OCI-LY3 (cell line): Measurements from ENCODE around the gene KAT6B.

Source experiments
- H2AFZ ChIP-seq: fragments of 200-600, 300-600 bp; shearing (Covaris generic); 2 replicates; pipeline ENCODE4 v1.6.0; 2014; ENCODE audit warnings: antibody characterized with exemption, low read depth, low read length
- H3K27ac ChIP-seq: fragments of 200-600, 300-600 bp; sonication (generic); 2 replicates; pipeline ENCODE4 v1.5.1; 2014; ENCODE audit warnings: mild to moderate bottlenecking, low read length, moderate library complexity, mixed read lengths
- H3K27me3 ChIP-seq: fragments of 200-600, 300-600 bp; sonication (generic); 2 replicates; pipeline ENCODE4 v1.6.1; 2014; ENCODE audit warnings: low read depth, low read length, mixed read lengths
- H3K36me3 ChIP-seq: fragments of 200-600, 300-600 bp; sonication (generic); replicated peaks from 2 replicates; pipeline ENCODE3; 2014; ENCODE audit warnings: low read depth, low read length, mixed read lengths
- H3K4me1 ChIP-seq: fragments of 300-600, 200-600 bp; sonication (generic); 2 replicates; pipeline ENCODE4 v1.6.1; 2014; ENCODE audit warnings: low read length, mixed read lengths
- H3K4me2 ChIP-seq: fragments of 200-600, 300-600 bp; sonication (generic); 2 replicates; pipeline ENCODE4 v1.6.1; 2014; ENCODE audit warnings: low read length, mixed read lengths
- H3K4me3 ChIP-seq: fragments of 300-600, 200-600 bp; sonication (generic); 2 replicates; pipeline ENCODE4 v1.5.1; 2014; ENCODE audit warnings: antibody characterized with exemption, mild to moderate bottlenecking, low read length, moderate library complexity
- H3K79me2 ChIP-seq: fragments of 300-600, 200-600 bp; shearing (Covaris generic); 2 replicates; pipeline ENCODE4 v1.6.1; 2014; ENCODE audit warnings: mild to moderate bottlenecking, low read length, mixed read lengths
- H3K9ac ChIP-seq: fragments of 300-600, 200-600 bp; shearing (Covaris generic); 2 replicates; pipeline ENCODE4 v1.6.0; 2014; ENCODE audit warnings: mild to moderate bottlenecking, low read length, moderate library complexity
- H3K9me3 ChIP-seq: fragments of 200-600, 300-600 bp; shearing (Covaris generic); 2 replicates; pipeline ENCODE4 v1.6.1; 2014; ENCODE audit warnings: low read length, mixed read lengths; ENCODE audit not compliant: insufficient read depth
- H4K20me1 ChIP-seq: fragments of 200-600, 300-600 bp; sonication (generic); 2 replicates; pipeline ENCODE4 v1.6.1; 2016; ENCODE audit warnings: low read length, mixed read lengths; ENCODE audit not compliant: insufficient read depth
- EZH2phosphoT487 ChIP-seq: fragments of 200-600 bp; shearing (Covaris generic); IDR thresholded peaks from 2 replicates; pipeline ENCODE4 v1.6.1; 2018; ENCODE audit warnings: antibody characterized with exemption, mixed run types, low read depth
- TF ChIP-seq, protein P1 (sequence below): fragments of 200-600, 300-600 bp; sonication (generic); IDR thresholded peaks from 2 replicates; pipeline ENCODE4 v1.5.1; 2014; ENCODE audit warnings: antibody characterized with exemption, low read length, low read depth

KAT6B gene

DNA sequence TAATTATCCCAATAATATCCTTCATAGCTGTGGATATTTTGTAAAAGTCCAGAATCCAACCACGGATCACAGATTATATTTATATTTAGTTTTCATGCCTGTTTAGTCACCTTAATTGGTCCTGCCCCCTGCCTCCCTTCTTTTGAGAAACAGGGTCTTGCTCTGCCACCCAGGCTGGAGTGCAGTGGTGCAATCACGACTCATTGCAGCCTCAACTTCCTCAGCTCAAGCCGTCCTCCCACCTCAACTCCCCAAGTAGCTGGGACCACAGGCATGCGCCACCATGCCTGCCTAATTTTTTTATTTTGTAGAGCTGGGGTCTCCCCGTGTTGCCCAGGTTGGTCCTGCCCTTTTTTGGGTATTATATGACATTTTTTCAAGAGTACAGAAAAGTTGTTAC is 129.4 kb downstream of the KAT6B start:
- no peaks in the 10 kb centered on the region for H3K9me3 ChIP-seq
- no peak overlapping the region for H3K4me3 ChIP-seq
- no peak for TF ChIP-seq EZH2phosphoT487
- TF ChIP-seq, protein P1, sequence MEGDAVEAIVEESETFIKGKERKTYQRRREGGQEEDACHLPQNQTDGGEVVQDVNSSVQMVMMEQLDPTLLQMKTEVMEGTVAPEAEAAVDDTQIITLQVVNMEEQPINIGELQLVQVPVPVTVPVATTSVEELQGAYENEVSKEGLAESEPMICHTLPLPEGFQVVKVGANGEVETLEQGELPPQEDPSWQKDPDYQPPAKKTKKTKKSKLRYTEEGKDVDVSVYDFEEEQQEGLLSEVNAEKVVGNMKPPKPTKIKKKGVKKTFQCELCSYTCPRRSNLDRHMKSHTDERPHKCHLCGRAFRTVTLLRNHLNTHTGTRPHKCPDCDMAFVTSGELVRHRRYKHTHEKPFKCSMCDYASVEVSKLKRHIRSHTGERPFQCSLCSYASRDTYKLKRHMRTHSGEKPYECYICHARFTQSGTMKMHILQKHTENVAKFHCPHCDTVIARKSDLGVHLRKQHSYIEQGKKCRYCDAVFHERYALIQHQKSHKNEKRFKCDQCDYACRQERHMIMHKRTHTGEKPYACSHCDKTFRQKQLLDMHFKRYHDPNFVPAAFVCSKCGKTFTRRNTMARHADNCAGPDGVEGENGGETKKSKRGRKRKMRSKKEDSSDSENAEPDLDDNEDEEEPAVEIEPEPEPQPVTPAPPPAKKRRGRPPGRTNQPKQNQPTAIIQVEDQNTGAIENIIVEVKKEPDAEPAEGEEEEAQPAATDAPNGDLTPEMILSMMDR = no peak
- no peaks in the 10 kb centered on the region for H3K27me3 ChIP-seq
- no peaks in the 10 kb centered on the region for H3K79me2 ChIP-seq
- H3K27ac ChIP-seq = no peak overlapping the region
- H3K4me1 ChIP-seq = no peaks in the 10 kb centered on the region
- H2AFZ ChIP-seq = no peak overlapping the region
- no peaks in the 10 kb centered on the region for H3K36me3 ChIP-seq
- H3K4me2 ChIP-seq = no peak overlapping the region
- no peak overlapping the region for H3K9ac ChIP-seq
- H4K20me1 ChIP-seq = no peaks in the 10 kb centered on the region

DNA sequence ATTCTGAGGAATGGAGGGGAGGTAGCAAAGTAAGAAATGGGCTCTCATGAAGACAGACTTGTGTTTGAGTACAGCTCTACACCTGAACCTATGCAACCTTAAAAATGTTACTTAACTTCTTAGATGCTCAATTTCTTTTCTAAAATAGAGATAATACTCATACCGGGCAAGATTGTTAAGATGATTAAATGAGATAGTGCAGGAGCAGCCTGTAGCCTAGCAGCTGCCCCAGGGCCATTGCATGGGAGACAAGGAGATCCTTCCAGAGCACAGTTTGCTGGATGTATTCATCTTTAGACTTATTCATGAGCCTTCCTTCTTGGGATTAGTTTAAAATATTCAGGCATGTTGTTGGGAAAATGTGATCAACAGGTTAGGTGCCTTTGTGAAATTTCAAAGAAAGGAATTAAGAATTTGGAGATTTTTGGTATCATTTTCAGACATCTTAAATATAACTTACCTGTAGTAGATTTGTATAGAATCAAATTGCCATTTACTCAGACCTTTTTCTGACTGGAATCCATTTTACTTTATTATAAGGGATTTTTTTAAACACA is 130.2 kb downstream of the KAT6B start:
- Histone ChIP-seq H4K20me1 (no peaks in the 10 kb centered on the region), H3K9me3 (no peaks in the 10 kb centered on the region), H3K4me3 (no peak overlapping the region), H3K27me3 (no peaks in the 10 kb centered on the region), H2AFZ (no peak overlapping the region), H3K4me2 (no peak overlapping the region), H3K4me1 (no peaks in the 10 kb centered on the region), H3K79me2 (no peaks in the 10 kb centered on the region), H3K27ac (no peak overlapping the region), H3K9ac (no peak overlapping the region), H3K36me3 (no peaks in the 10 kb centered on the region)
- TF ChIP-seq, protein P1 = no peak
- TF ChIP-seq EZH2phosphoT487 = no peak

DNA sequence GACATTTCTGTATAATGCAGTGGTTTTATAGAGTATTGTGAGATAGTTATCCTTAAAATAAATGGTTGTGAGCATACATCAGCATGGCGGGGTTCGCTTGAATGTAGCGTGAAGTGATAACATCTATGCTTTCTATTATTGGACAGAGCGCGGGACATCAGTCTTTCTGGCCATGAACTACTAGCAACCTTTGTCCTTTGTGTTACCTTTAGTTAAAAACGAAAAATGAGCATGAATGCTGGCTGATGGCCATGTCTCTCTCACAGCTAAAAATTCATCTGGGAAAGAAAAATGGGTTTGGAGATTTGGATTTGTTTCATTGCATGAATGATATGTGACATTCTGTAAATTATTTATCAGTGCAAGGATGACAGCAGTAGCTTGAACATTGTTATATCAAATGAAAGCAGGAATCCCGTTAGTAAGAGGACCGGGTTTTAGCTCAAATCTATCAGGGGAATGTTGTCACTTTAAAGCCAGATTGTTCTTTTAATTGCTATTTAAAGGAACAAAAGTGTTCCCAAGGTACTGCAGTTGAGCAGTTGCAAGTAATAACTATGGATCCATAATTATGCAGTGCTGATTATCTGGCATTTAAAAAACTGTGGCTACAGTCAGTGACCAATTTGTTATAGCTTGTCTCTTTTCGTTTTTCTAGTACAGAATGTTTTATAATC is 131.0 kb downstream of the KAT6B start:
- Histone ChIP-seq H3K4me2 (no peak overlapping the region), H3K79me2 (no peaks in the 10 kb centered on the region), H3K4me1 (no peaks in the 10 kb centered on the region), H3K9me3 (no peaks in the 10 kb centered on the region), H2AFZ (no peak overlapping the region), H4K20me1 (no peaks in the 10 kb centered on the region), H3K36me3 (no peaks in the 10 kb centered on the region), H3K4me3 (no peak overlapping the region), H3K9ac (no peak overlapping the region), H3K27ac (no peak overlapping the region), H3K27me3 (no peaks in the 10 kb centered on the region)
- TF ChIP-seq, protein P1 = no peak
- TF ChIP-seq EZH2phosphoT487 = no peak

DNA sequence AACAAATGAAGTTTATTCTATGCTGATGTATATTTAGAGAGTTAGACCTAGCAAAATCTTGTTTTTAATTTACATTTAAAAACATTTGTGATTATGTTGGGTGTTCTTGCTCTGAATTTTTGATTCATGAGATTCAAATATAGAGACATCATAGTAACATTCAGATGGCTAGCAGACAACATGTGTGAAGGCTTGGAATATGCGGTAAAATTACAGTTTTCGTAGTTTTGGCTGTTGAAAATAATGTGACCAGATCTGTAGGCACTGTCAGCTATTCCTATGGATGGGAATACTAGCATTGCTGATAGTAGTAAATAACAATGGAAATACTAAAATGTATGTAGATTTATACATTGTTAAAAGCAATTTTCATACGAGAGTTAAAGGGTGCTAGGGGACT is 131.9 kb downstream of the KAT6B start:
- no peak overlapping the region for H2AFZ ChIP-seq
- H3K27me3 ChIP-seq = no peaks in the 10 kb centered on the region
- H3K4me3 ChIP-seq = no peak overlapping the region
- H4K20me1 ChIP-seq = no peaks in the 10 kb centered on the region
- H3K36me3 ChIP-seq = no peaks in the 10 kb centered on the region
- no peak overlapping the region for H3K4me2 ChIP-seq
- peaks cover 3% of the 10 kb centered on the region for H3K4me1 ChIP-seq
- no peak overlapping the region for H3K27ac ChIP-seq
- TF ChIP-seq, protein P1 = no peak
- TF ChIP-seq EZH2phosphoT487 = no peak
- no peak overlapping the region for H3K9ac ChIP-seq
- H3K79me2 ChIP-seq = no peaks in the 10 kb centered on the region
- no peaks in the 10 kb centered on the region for H3K9me3 ChIP-seq
